ENCODE measurements around the gene TMEM43. TPM values are rescaled to one million over a fixed set of nuclear protein-coding genes. Genes with fewer than 3 reads are reported as not detected.
"Not testable (repeated sequence)": the region's sequence is repeated elsewhere in the genome, so short reads cannot be mapped to it uniquely, and the experiment has no call there.

The TMEM43 gene
- total RNA-seq, 1 donor from 2014 or later: 79.2 TPM

DNA sequence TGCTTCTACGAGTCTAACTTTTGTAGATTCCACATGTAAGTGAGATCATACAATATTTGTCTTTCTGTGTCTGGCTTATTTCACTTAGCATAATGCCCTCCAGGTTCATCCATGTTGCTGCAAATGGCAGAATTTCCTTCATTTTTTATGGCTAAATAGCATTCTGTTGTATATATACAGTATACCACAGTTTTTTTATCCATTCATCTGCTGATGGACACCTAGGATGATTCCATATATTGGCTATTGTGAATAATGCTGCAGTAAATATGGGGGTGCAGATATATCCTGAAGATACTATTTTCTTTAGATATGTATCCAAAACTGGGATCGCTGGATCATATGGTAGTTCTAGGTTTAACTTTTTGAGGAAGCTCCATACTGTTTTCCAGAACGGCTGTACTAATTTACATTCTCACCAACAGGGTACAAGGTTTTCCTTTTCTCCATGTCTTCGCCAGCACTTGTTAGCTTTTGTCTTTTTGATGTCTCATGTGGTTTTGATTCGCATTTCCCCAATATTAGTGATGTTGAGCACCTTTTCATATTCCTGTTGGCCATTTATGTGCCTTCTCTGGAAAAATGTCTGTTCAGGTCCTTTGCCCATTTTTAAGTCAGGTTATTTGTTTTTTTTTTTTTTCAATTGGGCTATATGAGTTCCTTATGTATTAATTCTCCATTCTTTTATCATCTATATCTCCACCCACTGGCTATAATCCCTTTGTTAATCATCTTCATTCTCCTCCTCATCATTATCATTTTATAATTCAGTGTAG, 27.0 kb upstream of the TMEM43 start:
- Histone ChIP-seq H2AFZ (ENCODE audit: low read depth, low read length) (no peak overlapping the region), H3K9ac (ENCODE audit: low read length) (no peak overlapping the region), H3K4me3 (ENCODE audit: insufficient read depth, low read depth, low read length) (no peak overlapping the region), H3K79me2 (ENCODE audit: insufficient read depth, low read length) (no peaks in the 10 kb centered on the region), H3K4me2 (ENCODE audit: low read length) (no peak overlapping the region), H4K20me1 (ENCODE audit: insufficient read depth, low read length) (no peaks in the 10 kb centered on the region), H3K27ac (ENCODE audit: low read depth, low read length) (no peak overlapping the region), H3K27me3 (ENCODE audit: insufficient read depth, low read length) (no peaks in the 10 kb centered on the region), H3K9me3 (ENCODE audit: insufficient read depth, low read depth, low read length) (no peaks in the 10 kb centered on the region), H3K36me3 (ENCODE audit: insufficient read depth, low read length) (no peaks in the 10 kb centered on the region), H3K4me1 (ENCODE audit: insufficient read depth, low read length) (no peaks in the 10 kb centered on the region)
- Mint-ChIP-seq H3K9me3 (ENCODE audit: unreplicated experiment) (peaks cover 9% of the 10 kb centered on the region), H3K4me1 (ENCODE audit: low read depth, unreplicated experiment) (no peaks in the 10 kb centered on the region), H3K27me3 (ENCODE audit: low read depth, unreplicated experiment) (peaks cover 8% of the 10 kb centered on the region), H3K36me3 (ENCODE audit: low read depth, unreplicated experiment) (no peaks in the 10 kb centered on the region), H3K27ac (ENCODE audit: unreplicated experiment) (no peak overlapping the region), H3K4me3 (ENCODE audit: unreplicated experiment) (no peak overlapping the region)
- FAIRE-seq (no peak), DNase-seq (ENCODE audit: low read depth) (no peak)
- TF ChIP-seq, protein P1, sequence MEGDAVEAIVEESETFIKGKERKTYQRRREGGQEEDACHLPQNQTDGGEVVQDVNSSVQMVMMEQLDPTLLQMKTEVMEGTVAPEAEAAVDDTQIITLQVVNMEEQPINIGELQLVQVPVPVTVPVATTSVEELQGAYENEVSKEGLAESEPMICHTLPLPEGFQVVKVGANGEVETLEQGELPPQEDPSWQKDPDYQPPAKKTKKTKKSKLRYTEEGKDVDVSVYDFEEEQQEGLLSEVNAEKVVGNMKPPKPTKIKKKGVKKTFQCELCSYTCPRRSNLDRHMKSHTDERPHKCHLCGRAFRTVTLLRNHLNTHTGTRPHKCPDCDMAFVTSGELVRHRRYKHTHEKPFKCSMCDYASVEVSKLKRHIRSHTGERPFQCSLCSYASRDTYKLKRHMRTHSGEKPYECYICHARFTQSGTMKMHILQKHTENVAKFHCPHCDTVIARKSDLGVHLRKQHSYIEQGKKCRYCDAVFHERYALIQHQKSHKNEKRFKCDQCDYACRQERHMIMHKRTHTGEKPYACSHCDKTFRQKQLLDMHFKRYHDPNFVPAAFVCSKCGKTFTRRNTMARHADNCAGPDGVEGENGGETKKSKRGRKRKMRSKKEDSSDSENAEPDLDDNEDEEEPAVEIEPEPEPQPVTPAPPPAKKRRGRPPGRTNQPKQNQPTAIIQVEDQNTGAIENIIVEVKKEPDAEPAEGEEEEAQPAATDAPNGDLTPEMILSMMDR (IDR thresholded peaks at IDR 0.05; ENCODE audit: insufficient read depth, low read depth, low read length): no peak
- no peak for TF ChIP-seq EZH2 (IDR thresholded peaks at IDR 0.05; ENCODE audit: insufficient read depth, low read length)

GRCh38 chr3:14109821-14110220, 15.0 kb upstream of the TMEM43 start:
- H3K4me1 ChIP-seq (ENCODE audit: insufficient read depth, low read length); H3K9ac ChIP-seq (ENCODE audit: low read length); H3K27ac Mint-ChIP-seq (ENCODE audit: unreplicated experiment); FAIRE-seq; H3K4me3 ChIP-seq (ENCODE audit: insufficient read depth, low read depth, low read length); DNase-seq (ENCODE audit: low read depth); H3K9me3 ChIP-seq (ENCODE audit: insufficient read depth, low read depth, low read length); H4K20me1 ChIP-seq (ENCODE audit: insufficient read depth, low read length); H3K27me3 ChIP-seq (ENCODE audit: insufficient read depth, low read length); H3K4me3 Mint-ChIP-seq (ENCODE audit: unreplicated experiment); H3K9me3 Mint-ChIP-seq (ENCODE audit: unreplicated experiment); H3K27ac ChIP-seq (ENCODE audit: low read depth, low read length); H3K79me2 ChIP-seq (ENCODE audit: insufficient read depth, low read length); H3K4me2 ChIP-seq (ENCODE audit: low read length); H2AFZ ChIP-seq (ENCODE audit: low read depth, low read length); H3K4me1 Mint-ChIP-seq (ENCODE audit: low read depth, unreplicated experiment); H3K27me3 Mint-ChIP-seq (ENCODE audit: low read depth, unreplicated experiment); H3K36me3 ChIP-seq (ENCODE audit: insufficient read depth, low read length): not testable (repeated sequence)
- peaks cover 12% of the 10 kb centered on the region for H3K36me3 Mint-ChIP-seq (ENCODE audit: low read depth, unreplicated experiment)

DNA sequence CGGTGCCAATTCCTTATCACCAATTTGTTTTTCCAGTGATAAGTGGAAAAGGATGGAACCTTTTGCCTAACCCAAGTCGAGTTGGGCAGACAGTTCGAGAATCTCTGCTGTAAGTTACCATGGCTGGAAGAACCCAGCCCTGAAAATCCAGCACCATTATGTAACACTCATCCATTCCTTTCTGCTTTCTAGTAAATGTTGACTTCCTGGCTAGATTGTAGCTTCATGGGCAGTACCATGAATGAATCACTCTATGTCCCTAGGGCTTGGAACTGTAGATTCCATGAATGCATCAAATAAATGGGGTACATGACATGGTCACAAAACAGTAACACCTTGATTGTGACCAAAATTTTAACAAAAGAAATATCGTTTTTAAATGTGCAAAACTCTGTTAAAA, 14.2 kb upstream of the TMEM43 start:
- Histone ChIP-seq H4K20me1 (ENCODE audit: insufficient read depth, low read length) (no peaks in the 10 kb centered on the region), H3K27me3 (ENCODE audit: insufficient read depth, low read length) (no peaks in the 10 kb centered on the region), H3K4me1 (ENCODE audit: insufficient read depth, low read length) (no peaks in the 10 kb centered on the region), H3K9ac (ENCODE audit: low read length) (no peak overlapping the region), H3K79me2 (ENCODE audit: insufficient read depth, low read length) (no peaks in the 10 kb centered on the region), H3K4me2 (ENCODE audit: low read length) (no peak overlapping the region), H3K9me3 (ENCODE audit: insufficient read depth, low read depth, low read length) (no peaks in the 10 kb centered on the region), H3K27ac (ENCODE audit: low read depth, low read length) (no peak overlapping the region), H2AFZ (ENCODE audit: low read depth, low read length) (no peak overlapping the region), H3K4me3 (ENCODE audit: insufficient read depth, low read depth, low read length) (no peak overlapping the region), H3K36me3 (ENCODE audit: insufficient read depth, low read length) (peaks cover 13% of the 10 kb centered on the region)
- FAIRE-seq (no peak), DNase-seq (ENCODE audit: low read depth) (no peak)
- Mint-ChIP-seq H3K4me3 (ENCODE audit: unreplicated experiment) (no peak overlapping the region), H3K27ac (ENCODE audit: unreplicated experiment) (no peak overlapping the region), H3K9me3 (ENCODE audit: unreplicated experiment) (peaks cover 1% of the 10 kb centered on the region), H3K4me1 (ENCODE audit: low read depth, unreplicated experiment) (no peaks in the 10 kb centered on the region), H3K27me3 (ENCODE audit: low read depth, unreplicated experiment) (no peaks in the 10 kb centered on the region), H3K36me3 (ENCODE audit: low read depth, unreplicated experiment) (peaks cover 12% of the 10 kb centered on the region)
- TF ChIP-seq, protein P1 (IDR thresholded peaks at IDR 0.05; ENCODE audit: insufficient read depth, low read depth, low read length): no peak
- TF ChIP-seq EZH2 (IDR thresholded peaks at IDR 0.05; ENCODE audit: insufficient read depth, low read length): no peak

Measured in astrocyte (in vitro differentiated cells and primary cell).